Heart left ventricle (tissue), 16 donors: ENCODE data around the gene PKIB. TPM values are rescaled to one million over a fixed set of nuclear protein-coding genes. Genes with fewer than 3 reads are reported as not detected.

Source experiments
- ATAC-seq, 4 donors: fragments of 200-7000 bp; cut with Tn5 transposase; one replicate each; pipeline ENCODE4 v1.9.1; 2020 to 2022; ENCODE audit warnings: moderate library complexity in 4 of 4, mild to moderate bottlenecking in 3 of 4, moderate number of reproducible peaks in 1 of 4
- DNase-seq, 5 donors: peaks; one replicate each; pipeline ENCODE4 v3.0.0-alpha.2; 2020
- H3K27ac ChIP-seq, 12 donors: fragments of 200-600 bp; sonication (generic) in 4 of 12; one replicate each; pipeline versions ENCODE4 v1.5.0 to v1.8.0; 2016 to 2022; ENCODE audit warnings: mild to moderate bottlenecking in 2 of 12
- H3K27me3 ChIP-seq, 9 donors: fragments of 200-600 bp; sonication (generic) in 2 of 9; one replicate each; pipeline versions ENCODE4 v1.5.1 to v1.8.0; 2016 to 2022; ENCODE audit warnings: mild to moderate bottlenecking in 3 of 9
- H3K36me3 ChIP-seq, 9 donors: fragments of 200-600 bp; sonication (generic) in 2 of 9; one replicate each; pipeline versions ENCODE4 v1.5.0 to v1.8.0; 2018 to 2022; ENCODE audit warnings: mild to moderate bottlenecking in 2 of 9
- H3K4me1 ChIP-seq, 12 donors: fragments of 200-600 bp; sonication (generic) in 4 of 12; one replicate each; pipeline versions ENCODE4 v1.5.0 to v1.8.0; 2016 to 2022; ENCODE audit warnings: mild to moderate bottlenecking in 3 of 12
- H3K4me3 ChIP-seq, 12 donors: fragments of 200-600 bp; sonication (generic) in 4 of 12; one replicate each; pipeline versions ENCODE4 v1.5.0 to v1.8.0; 2017 to 2022; ENCODE audit warnings: mild to moderate bottlenecking in 9 of 12, moderate library complexity in 4 of 12
- H3K9me3 ChIP-seq, 12 donors: fragments of 200-600 bp; sonication (generic) in 4 of 12; one replicate each; pipeline versions ENCODE4 v1.5.0 to v1.8.0; 2016 to 2022; ENCODE audit warnings: mild to moderate bottlenecking in 1 of 12
- CTCF ChIP-seq, 12 donors: fragments of 200-600 bp; sonication (generic) in 4 of 12; IDR thresholded peaks; one replicate each; pipeline versions ENCODE4 v1.5.0 to v1.8.0; 2018 to 2022; ENCODE audit warnings: antibody characterized with exemption in 12 of 12, mild to moderate bottlenecking in 5 of 12
- POLR2A ChIP-seq, 2 donors: fragments of 450-650 bp; IDR thresholded peaks; one replicate each; pipeline ENCODE4 v1.6.1; 2017; ENCODE audit warnings: antibody characterized with exemption in 2 of 2, mild to moderate bottlenecking in 2 of 2, moderate library complexity in 2 of 2
- WGBS, 4 donors: extraction: QIAGEN DNeasy Blood & Tissue Kit in 2 of 4; methylation state at CpG; one replicate each; pipeline versions ENCODE4 v1.1.5 to v1.1.7; 2013 to 2018; 5-methylcytosine and 5-hydroxymethylcytosine counted together
- intact Hi-C, 10 donors: fragments of 100-400 bp; cut with DNase I; formaldehyde crosslinking; loops; one replicate each; pipeline versions ENCODE4 v1.11.1 to v1.14.2; 2022
- polyA plus RNA-seq, 2 donors: library from polyadenylated mRNA; stranded (reverse); fragments of 200-250 nt; gene quantifications; one replicate each; pipeline ENCODE4 v1.2.3, GENCODE V29; 2013
- total RNA-seq, 9 donors: library from RNA; depleted of rRNA in 2 of 9; stranded (reverse); fragments of >200 nt in 2 of 9; fragmentation: NEBNext Ultra II Directional in 3 of 9; extraction: Animal tissue kit (Norgen Biotek cat#: 25700) in 3 of 9; gene quantifications; one replicate each; pipeline versions ENCODE4 v1.1.0 to v1.2.4, GENCODE V29; 2016 to 2023
- donor health status: ischemic (EF 13 %, LVEDD 7.1; RV severe dilation, severe dysfunction).
- donor health status: healthy with polysubstance abuse.
- donor health status: DM: no; HTN: yes; CAD: no.
- donor health status: DM: no; HTN: no; CAD: no.
- donor health status: ischemic (EF 25% LVEDD 6.9; RV normal size, moderate dysfunction).
- donor health status: ischemic (EF 25% LVEDD 5.7; RV mildly dilated, moderate dysfunction).
- donor health status: healthy.
- donor health status: DM: yes; HTN: yes; CAD: no.
- donor health status: ischemic (EF 35%, LVEDD 5.7; RV mildly dilated, moderate dysfunction).
- donor health status: nonischemic (EF 11% LVEDD 7.7; RV severe dilation, severe dysfunction).
- donor health status: DM: yes; HTN: yes; CAD: no.
- donor health status: PGD.
- donor health status: ischemic (EF 29% LVEDD 5.4; RV normal size, mild dysfunction).
- donor health status: nonischemic (EF 23%, LVEDD 6.1; RV moderate dilation, normal function).

PKIB gene
- total and polyA plus RNA-seq, 11 donors: 0.27 to 0.96 (median 0.50) TPM; not detected in 4

GRCh38 chr6:122647765-122648164 is 37.6 kb downstream of the PKIB start:
- H3K4me1 ChIP-seq: no peaks in the 10 kb centered on the region
- TF ChIP-seq POLR2A (IDR thresholded peaks at IDR 0.05) (no peak), CTCF (IDR thresholded peaks at IDR 0.05) (no peak)
- no peaks in the 10 kb centered on the region for H3K9me3 ChIP-seq
- no peak overlapping the region for H3K4me3 ChIP-seq
- WGBS, 4 donors: 44 to 85% (median 79%) methylated on average over 3 of the region's 3 CpGs
- ATAC-seq (no peak), DNase-seq (no peak)
- H3K27ac ChIP-seq: no peak overlapping the region
- H3K36me3 ChIP-seq: no peaks in the 10 kb centered on the region
- no peaks in the 10 kb centered on the region for H3K27me3 ChIP-seq
- intact Hi-C loops: no loop called here

DNA sequence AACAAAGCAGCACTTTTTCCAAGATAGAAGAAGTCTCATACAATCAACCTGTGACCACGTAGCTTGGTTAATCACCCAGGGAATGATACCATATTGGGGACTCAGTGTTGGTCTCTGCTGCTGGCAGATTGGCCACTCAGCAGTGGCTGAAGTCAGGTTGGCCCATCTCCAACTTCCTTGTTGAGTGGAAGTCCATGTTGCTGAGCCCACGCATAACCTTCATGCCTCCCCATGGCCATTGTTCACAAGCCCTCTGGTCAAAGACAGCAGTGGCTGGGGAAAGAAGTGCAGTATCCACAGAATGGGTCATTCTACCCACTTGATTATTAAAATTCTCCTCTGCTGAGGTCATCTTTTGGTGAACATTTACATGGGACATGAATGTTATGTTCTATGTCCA is 38.5 kb downstream of the PKIB start:
- Histone ChIP-seq H3K9me3 (no peaks in the 10 kb centered on the region), H3K27me3 (no peaks in the 10 kb centered on the region), H3K4me1 (no peaks in the 10 kb centered on the region), H3K36me3 (no peaks in the 10 kb centered on the region), H3K27ac (no peak overlapping the region), H3K4me3 (no peak overlapping the region)
- DNase-seq (no peak), ATAC-seq (no peak)
- WGBS, 4 donors: 73 to 82% (median 80%) methylated on average over 2 of the region's 2 CpGs
- intact Hi-C loops: no loop called here
- TF ChIP-seq POLR2A (IDR thresholded peaks at IDR 0.05): no peak
- TF ChIP-seq CTCF (IDR thresholded peaks at IDR 0.05): no peak

DNA sequence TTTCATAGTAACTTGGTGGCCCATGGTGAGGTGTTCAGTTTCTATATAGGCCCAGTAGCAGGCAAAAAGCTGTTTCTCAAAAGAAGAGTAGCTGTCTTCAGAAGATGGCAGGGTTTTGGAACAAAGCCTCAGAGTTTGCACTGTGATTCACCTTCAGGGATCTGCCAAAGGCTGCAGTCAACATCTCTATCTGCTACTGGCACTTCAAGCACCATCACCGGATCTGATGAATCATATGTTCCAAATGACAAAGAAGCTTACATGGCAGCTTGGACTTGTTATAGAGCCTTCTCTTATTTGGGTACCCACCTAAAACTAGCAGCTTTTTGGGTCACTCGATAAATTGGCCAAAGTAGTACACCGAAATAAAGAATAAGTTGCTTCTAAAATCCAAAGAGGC is 39.5 kb downstream of the PKIB start:
- H3K9me3 ChIP-seq: no peaks in the 10 kb centered on the region
- WGBS, 4 donors: 91 to 97% (median 93%) methylated on average over 3 of the region's 3 CpGs
- ATAC-seq: no peak
- no peak overlapping the region for H3K4me3 ChIP-seq
- no peaks in the 10 kb centered on the region for H3K4me1 ChIP-seq
- intact Hi-C loops: no loop called here
- no peak for DNase-seq
- H3K27ac ChIP-seq: no peak overlapping the region
- no peaks in the 10 kb centered on the region for H3K27me3 ChIP-seq
- TF ChIP-seq POLR2A (IDR thresholded peaks at IDR 0.05) (no peak), CTCF (IDR thresholded peaks at IDR 0.05) (no peak)
- no peaks in the 10 kb centered on the region for H3K36me3 ChIP-seq

GRCh38 chr6:122650403-122650802 is 40.2 kb downstream of the PKIB start:
- intact Hi-C loops: no loop called here
- TF ChIP-seq POLR2A (IDR thresholded peaks at IDR 0.05): no peak
- no peak for TF ChIP-seq CTCF (IDR thresholded peaks at IDR 0.05)
- DNase-seq (no peak), ATAC-seq (no peak)
- Histone ChIP-seq H3K36me3 (no peaks in the 10 kb centered on the region), H3K27ac (no peak overlapping the region), H3K9me3 (no peaks in the 10 kb centered on the region), H3K4me1 (no peaks in the 10 kb centered on the region), H3K27me3 (no peaks in the 10 kb centered on the region), H3K4me3 (no peak overlapping the region)
